ENCODE results near the gene ZNF473.
"Not testable (repeated sequence)": the region's sequence is repeated elsewhere in the genome, so short reads cannot be mapped to it uniquely, and the experiment has no call there.

Gene ZNF473

GRCh38 chr19:50091786-50092185 lies 66.0 kb downstream of the ZNF473 start:
- not testable (repeated sequence) for H3K4me3 ChIP-seq (ENCODE audit: low read length); H3K9me3 ChIP-seq (ENCODE audit: control insufficient read depth, insufficient read depth, low read length); H3K4me1 ChIP-seq (ENCODE audit: control insufficient read depth, insufficient read depth, low read length); H3K27me3 ChIP-seq (ENCODE audit: control insufficient read depth, insufficient read depth, low read length); H3K36me3 ChIP-seq (ENCODE audit: control insufficient read depth, insufficient read depth, low read length); DNase-seq (ENCODE audit: low read depth, low spot score); H3K27ac ChIP-seq (ENCODE audit: low read length)
- no CpG with 5 or more reads among the region's 9 CpGs for WGBS (ENCODE audit: insufficient coverage, insufficient read length)

- no CpG with 5 or more reads among the region's 10 CpGs for WGBS (ENCODE audit: insufficient coverage, insufficient read length)
- DNase-seq (ENCODE audit: low read depth, low spot score); H3K27me3 ChIP-seq (ENCODE audit: control insufficient read depth, insufficient read depth, low read length); H3K27ac ChIP-seq (ENCODE audit: low read length); H3K36me3 ChIP-seq (ENCODE audit: control insufficient read depth, insufficient read depth, low read length); H3K4me3 ChIP-seq (ENCODE audit: low read length); H3K9me3 ChIP-seq (ENCODE audit: control insufficient read depth, insufficient read depth, low read length); H3K4me1 ChIP-seq (ENCODE audit: control insufficient read depth, insufficient read depth, low read length): not testable (repeated sequence)
Measured at GRCh38 chr19:50092597-50092996, 66.8 kb downstream of the ZNF473 start.

GRCh38 chr19:50097884-50098283 lies 72.1 kb downstream of the ZNF473 start:
- H3K4me3 ChIP-seq (ENCODE audit: low read length); H3K36me3 ChIP-seq (ENCODE audit: control insufficient read depth, insufficient read depth, low read length); DNase-seq (ENCODE audit: low read depth, low spot score); H3K4me1 ChIP-seq (ENCODE audit: control insufficient read depth, insufficient read depth, low read length); H3K9me3 ChIP-seq (ENCODE audit: control insufficient read depth, insufficient read depth, low read length); H3K27ac ChIP-seq (ENCODE audit: low read length); H3K27me3 ChIP-seq (ENCODE audit: control insufficient read depth, insufficient read depth, low read length): not testable (repeated sequence)
- WGBS (ENCODE audit: insufficient coverage, insufficient read length) = no CpG with 5 or more reads among the region's 13 CpGs

GRCh38 chr19:50098892-50099291 lies 73.1 kb downstream of the ZNF473 start:
- H3K36me3 ChIP-seq (ENCODE audit: control insufficient read depth, insufficient read depth, low read length); H3K27ac ChIP-seq (ENCODE audit: low read length); H3K4me3 ChIP-seq (ENCODE audit: low read length); H3K9me3 ChIP-seq (ENCODE audit: control insufficient read depth, insufficient read depth, low read length); H3K4me1 ChIP-seq (ENCODE audit: control insufficient read depth, insufficient read depth, low read length); DNase-seq (ENCODE audit: low read depth, low spot score); H3K27me3 ChIP-seq (ENCODE audit: control insufficient read depth, insufficient read depth, low read length): not testable (repeated sequence)
- no CpG with 5 or more reads among the region's 14 CpGs for WGBS (ENCODE audit: insufficient coverage, insufficient read length)

GRCh38 chr19:50099696-50100095 lies 73.9 kb downstream of the ZNF473 start:
- not testable (repeated sequence) for H3K36me3 ChIP-seq (ENCODE audit: control insufficient read depth, insufficient read depth, low read length); H3K27me3 ChIP-seq (ENCODE audit: control insufficient read depth, insufficient read depth, low read length); H3K9me3 ChIP-seq (ENCODE audit: control insufficient read depth, insufficient read depth, low read length); H3K4me3 ChIP-seq (ENCODE audit: low read length); H3K27ac ChIP-seq (ENCODE audit: low read length); H3K4me1 ChIP-seq (ENCODE audit: control insufficient read depth, insufficient read depth, low read length); DNase-seq (ENCODE audit: low read depth, low spot score)
- no CpG with 5 or more reads among the region's 14 CpGs for WGBS (ENCODE audit: insufficient coverage, insufficient read length)

- not testable (repeated sequence) for H3K36me3 ChIP-seq (ENCODE audit: control insufficient read depth, insufficient read depth, low read length); H3K27ac ChIP-seq (ENCODE audit: low read length); H3K4me3 ChIP-seq (ENCODE audit: low read length); H3K27me3 ChIP-seq (ENCODE audit: control insufficient read depth, insufficient read depth, low read length); H3K9me3 ChIP-seq (ENCODE audit: control insufficient read depth, insufficient read depth, low read length); H3K4me1 ChIP-seq (ENCODE audit: control insufficient read depth, insufficient read depth, low read length); DNase-seq (ENCODE audit: low read depth, low spot score)
- no CpG with 5 or more reads among the region's 13 CpGs for WGBS (ENCODE audit: insufficient coverage, insufficient read length)
Measured at GRCh38 chr19:50100946-50101345, 75.1 kb downstream of the ZNF473 start.
